GM21515 (cell line): ENCODE measurements around the gene DENND5A.

Source experiments
- ATAC-seq: cut with Tn5 transposase; IDR thresholded peaks from one replicate; pipeline ENCODE4 v1.9.1; 2021; ENCODE audit not compliant: unreplicated experiment

The DENND5A gene

DNA sequence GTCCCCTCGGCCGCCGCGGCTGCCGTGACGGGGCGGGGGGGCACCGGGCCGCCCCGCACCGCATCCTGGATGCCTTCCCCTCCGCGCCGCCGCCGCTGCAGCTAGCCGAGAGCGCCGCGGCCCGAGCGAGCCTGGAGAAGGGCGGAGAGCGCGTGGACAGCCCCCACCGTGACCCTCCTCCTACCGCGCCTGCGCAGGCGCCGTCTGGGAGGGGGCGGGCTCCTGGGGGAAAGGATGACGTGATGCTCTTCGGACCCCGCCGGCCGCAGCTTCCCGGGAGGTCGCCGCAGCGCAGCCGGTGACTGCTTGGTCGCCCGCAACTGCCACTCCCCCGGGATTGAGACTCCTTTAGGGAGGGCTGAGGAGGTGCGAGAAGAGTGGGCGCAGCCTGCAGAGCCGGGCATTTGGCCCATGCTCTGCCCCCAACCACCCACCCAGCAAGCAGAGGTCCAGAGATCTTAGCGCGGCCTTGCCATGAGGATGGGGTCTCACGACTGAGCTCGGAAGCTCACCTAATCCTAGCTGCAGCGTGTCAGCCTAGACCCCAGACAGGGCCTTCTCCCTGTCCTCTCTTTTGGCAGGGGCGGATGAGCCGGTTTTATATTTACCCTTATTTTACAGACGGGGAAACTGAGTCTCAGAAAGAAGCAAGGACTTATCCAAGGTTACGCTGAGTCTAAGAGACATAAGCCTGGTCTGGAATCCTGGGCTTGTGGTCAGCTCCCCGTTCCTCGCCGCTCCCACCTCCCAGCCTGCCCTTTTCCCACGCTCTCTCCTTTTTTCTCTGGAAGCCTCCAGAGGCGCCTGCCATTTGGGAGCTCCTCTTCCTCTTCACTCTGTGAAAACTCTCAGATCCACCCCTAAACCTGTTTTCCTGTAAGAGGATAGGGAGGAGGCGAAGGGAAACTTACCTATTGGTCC lies at the start of gene DENND5A:
Gene DENND5A, minus strand, starts transcription at position 140 of the 921 bp plus-strand sequence. CDS start 281 bp downstream, outside the sequence.
- ATAC-seq = peak; percentile 28

DNA sequence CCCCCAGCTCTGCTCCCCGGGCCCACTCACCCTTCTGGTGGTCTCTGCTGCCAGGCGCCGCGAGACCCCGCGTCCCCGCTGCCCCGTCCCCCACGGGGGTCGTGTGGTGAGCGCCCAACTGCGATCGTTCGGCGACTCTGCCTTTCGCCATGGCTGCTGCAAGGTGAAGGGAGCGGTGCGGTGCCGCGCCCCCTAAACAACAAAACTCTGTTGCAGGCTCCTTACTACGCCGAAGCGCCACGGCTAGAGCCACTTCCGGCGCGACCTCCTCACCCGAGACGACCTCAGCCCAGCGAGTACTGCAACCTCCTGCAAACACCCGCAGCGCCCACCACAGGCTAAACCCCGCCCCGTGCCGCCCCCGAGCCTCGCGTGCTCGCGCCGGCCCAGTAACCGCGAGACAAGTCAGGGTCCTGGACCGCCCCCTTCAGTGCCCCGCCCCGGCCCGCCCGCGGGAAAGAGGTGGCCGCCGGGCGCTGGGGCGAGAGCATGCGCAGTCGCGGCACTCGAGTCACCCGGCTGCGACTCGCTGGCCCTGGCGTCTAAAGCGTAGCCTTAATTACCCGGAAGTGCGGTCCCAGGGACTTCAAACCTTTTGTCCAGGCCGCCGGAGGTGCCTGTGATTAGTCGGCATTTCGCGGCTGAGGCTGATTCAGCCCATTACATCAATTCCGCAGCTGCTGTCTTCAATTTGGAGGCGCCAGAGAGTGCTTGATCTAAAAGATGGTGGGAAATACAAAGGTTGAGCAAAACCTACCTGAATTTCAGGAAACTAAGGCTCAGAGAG lies 49.3 kb upstream of the DENND5A start, which contains the start of gene TMEM41B:
Gene TMEM41B, minus strand, starts transcription at position 303 of the 787 bp plus-strand sequence. Its CDS starts 152 bp downstream, at position 151.
- ATAC-seq = peak; percentile 96

DNA sequence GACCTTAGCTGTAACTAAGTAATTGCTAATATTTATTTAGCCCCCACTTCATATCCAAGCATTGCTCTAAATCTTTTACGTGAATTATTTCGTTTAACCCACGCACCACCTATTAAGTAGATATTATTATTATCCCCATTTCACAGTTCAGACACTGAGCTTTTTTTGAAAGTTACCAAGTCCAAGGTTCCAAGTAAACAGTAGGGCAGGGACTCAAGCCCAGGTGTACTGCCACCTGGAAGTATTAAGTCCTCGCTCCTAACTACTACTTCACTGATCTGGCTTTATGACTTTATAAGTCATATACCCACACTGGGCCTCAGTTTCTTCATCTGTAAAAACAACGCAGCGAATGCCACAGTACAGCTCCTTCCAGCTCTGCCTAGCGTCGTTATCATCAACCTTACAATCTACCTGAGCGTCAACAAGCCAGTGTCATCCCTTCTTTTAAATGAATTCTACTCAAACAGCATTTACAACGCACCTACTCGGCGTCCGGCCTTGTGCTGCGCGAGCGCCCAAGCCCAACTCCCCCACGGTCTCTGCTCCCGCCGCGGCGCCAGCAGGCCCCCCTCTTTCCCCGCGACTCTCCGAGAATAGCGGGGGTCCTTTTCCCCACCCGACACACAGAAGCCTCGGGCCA lies 48.6 kb upstream of the DENND5A start:
- peak; percentile 26 for ATAC-seq

DNA sequence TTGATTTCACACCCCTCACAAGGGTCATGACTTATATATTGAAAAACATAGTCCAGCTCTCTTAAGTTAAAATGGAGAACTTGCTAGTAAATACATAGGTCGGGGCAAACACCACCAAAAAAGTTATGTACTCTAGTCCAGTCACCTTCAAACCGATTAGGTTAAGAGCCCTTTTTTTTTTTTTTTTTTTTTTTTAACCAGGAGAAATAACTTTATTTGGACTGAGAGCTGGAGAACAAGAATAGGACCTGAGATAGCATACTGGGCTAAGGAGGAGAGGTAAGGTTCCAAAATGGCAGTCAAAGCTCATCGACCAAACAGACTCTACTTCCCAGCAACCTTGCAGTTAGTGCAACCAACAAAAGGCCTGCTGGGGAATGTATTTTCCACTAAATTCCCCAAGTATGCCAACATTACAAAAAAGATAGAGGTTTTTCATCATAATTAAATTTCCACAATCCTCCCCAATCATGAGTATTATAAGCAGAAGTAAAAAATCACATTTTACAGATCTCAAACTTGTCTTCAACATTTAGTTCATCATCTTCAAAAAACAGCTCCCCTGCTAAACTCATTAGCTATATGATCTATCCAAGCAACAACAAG lies 45.4 kb upstream of the DENND5A start:
- no peak for ATAC-seq

DNA sequence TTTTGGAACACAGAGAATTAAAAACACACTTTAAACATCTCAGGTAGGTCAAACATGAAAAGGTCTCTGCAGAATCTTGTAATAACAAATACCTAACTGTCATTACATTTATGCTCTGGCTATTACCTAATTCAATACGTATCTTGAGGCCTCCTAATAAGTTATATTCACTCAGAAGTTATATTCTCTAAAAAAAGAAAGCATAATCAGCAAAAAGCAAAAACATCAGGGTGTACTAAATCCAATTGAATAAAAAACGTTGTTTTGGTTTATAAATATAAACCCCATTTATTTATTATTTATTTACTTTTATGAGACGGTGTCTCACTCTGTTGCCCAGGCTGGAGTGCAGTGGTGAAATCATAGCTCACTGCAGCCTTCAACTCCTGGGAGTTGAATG lies 39.0 kb upstream of the DENND5A start:
- ATAC-seq = no peak

DNA sequence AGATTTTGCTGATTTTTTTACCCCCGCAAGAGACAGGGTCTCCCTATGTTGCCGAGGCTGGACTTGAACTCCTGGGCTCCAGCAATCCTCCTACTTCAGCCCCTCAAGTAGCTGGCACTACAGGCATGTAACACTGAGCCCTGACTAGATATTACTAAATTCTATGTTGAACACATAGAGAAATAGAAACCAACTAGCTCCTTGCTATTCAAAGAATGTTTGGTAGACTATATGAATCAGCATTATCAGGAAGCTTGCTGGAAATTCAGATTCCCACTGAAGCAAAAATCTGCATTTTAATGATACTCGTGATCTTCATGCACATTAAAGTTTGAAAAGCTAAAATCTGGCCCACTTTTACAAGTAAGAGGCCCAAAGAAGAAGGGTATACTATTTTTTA lies 37.3 kb upstream of the DENND5A start:
- ATAC-seq = no peak

DNA sequence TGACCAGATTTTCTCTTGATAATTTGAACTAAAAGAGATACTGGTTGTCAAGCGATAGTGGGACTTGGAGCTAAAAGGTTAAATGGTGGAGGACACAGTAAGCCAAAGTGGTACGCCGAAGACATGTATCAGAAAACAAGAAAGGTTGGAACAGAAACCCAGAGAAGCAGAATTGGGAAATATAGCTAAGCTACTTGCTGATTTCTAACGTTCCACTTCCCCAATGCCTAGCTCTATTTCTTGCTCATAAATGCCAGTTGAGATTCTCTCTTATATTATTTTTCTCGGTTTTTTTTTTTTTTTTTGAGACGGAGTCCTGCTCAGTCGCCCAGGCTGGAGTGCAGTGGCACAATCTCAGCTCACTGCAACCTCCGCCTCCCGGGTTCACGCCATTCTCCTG lies 36.6 kb upstream of the DENND5A start:
- no peak for ATAC-seq

DNA sequence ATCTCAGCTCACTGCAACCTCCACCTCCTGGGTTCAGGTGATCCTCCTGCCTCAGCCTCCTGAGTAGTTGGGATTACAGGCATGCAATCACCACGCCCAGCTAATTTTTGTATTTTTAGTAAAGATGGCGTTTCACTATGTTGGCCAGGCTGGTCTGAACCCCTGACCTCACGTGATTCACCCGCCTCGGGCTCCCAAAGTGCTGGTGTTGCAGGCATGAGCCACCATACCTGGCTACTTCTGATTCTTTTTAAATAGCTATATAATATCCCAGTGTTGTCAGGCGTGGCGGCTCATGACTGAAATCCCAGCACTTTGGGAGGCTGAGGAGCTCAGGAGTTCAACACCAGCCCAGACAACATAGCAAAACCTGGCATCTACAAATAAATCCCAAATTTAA lies 28.5 kb upstream of the DENND5A start:
- ATAC-seq = no peak

DNA sequence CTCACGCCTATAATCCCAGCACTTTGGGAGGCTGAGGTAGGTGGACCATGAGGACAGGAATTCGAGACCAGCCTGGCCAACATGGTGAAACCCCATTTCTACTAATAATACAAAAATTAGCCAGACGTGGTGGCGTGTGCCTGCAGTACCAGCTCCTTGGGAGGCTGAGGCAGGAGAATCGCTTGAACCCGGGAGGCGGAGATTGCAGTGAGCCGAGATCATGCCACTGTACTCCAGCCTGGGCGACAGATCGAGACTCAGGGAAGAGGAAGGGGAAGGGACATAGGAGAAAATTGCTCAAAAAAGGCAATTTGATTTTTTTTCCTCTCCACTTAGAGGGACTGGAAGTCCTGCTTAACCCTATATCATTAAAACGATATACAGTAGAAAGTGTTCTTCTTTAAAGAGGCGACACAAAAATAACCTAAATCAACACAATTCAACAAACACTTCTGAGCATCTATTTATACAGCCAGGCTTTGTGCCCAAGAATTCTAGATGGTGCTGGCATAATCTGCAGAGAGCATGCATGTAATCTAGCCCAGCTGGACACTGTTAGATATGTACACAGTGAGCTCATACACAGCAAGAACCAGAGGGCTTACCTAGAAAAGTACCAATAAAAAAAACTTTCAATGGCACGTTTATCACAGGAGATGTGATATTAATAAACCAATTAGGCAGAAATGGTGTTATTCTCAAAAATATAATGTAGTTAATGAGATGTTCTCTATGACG lies 20.9 kb upstream of the DENND5A start:
- no peak for ATAC-seq

DNA sequence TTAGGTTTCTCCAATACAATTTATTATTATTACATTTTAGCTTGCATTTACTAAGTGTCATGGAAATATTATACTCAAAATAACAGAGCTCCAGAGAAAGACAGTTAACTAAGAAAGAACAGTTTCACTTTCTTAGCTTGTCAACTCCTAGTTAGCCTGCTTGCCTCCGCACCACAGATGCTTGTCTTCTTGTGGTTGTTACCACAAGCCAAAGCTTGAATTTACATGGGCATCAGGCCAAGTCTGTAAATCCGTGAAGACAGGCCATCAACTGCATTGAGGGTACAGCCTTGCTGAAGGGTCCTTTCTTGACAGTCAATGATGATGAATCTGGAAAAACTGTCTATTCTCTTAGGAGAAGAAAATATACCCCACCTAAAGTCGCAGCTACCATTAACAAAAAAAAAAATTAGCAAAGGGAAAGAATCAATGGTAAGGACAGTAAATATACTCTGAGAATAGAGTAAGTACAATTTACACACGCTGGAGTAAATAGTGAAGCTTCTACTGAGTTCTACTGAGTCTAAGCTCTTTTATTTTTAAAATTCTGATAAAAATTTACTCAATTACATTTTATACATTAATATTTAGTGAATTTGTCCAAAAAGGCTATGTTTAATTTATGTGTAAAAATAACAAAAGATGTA lies 15.6 kb upstream of the DENND5A start:
- peak; percentile 77 for ATAC-seq

DNA sequence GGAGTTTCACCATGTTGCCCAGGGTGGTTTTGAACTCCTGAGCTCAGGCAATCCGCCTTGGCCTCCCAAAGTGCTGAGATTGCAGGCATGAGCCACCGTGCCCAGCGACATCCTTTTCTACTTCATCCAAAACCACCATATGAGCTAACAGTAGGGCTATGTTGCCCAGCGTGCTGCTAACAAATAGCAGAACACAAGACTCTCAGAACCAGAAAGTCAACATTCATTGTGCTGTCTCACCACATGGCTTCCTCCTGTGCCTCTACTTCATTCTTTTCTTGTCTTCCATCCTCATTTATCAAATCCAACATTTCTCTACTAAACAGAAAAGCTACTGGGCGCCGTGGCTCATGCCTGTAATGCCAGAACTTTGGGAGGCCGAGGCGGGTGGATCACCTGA lies 12.0 kb upstream of the DENND5A start:
- ATAC-seq = no peak

DNA sequence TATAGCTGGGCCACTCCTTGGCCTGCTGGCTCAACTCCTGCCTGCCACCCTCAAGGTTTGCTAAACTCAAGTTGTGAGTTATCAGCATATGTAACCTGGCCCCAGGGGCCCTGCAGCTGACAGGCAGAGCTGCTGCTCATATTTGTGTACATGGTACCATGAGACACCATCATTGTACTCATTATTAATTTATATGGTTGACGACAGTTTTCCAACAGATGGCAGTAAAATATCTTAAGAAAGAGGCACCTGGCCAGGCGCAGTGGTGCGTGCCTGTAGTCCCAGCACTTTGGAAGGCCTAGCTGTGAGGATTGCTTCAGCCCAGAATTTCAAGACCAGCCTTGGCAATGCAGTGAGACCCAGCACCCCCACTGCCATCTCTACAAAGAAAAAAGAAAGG lies 11.4 kb upstream of the DENND5A start:
- no peak for ATAC-seq

DNA sequence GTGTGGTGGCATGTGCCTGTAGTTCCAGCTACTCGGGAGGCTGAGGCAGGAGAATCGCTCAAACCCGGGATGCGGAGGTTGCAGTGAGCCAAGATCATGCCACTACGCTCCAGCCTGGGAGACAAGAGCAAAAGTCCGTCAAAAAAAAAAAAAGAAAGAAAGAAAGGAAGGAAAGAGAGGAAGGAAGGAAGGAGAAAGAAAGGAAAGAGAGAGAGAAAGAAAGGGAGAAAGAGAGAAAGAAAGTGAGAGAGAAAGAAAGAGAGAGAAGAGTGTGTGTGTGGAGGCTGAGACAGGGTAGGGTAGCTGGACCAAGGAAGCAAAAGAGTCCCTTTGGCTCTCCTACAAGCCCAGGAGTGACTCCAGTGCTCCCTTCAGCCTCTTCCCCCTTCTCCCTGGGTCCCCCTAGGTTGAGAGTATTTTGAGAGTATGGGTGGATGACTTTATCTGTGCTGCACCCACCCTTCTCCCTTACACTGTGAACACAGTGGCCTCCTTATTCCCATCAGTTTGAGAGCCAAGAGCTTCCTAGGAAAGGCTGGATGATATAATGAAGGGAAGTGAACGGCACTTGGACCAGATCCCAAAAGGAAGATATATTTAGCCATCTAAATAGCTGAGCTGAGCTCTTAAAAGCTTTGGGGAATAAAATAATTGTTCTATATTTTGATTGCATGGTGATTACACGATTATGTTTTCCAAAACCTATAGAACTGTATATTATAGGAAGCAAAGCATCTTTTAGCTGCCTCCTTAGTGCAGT lies 9.5 kb upstream of the DENND5A start:
- no peak for ATAC-seq

DNA sequence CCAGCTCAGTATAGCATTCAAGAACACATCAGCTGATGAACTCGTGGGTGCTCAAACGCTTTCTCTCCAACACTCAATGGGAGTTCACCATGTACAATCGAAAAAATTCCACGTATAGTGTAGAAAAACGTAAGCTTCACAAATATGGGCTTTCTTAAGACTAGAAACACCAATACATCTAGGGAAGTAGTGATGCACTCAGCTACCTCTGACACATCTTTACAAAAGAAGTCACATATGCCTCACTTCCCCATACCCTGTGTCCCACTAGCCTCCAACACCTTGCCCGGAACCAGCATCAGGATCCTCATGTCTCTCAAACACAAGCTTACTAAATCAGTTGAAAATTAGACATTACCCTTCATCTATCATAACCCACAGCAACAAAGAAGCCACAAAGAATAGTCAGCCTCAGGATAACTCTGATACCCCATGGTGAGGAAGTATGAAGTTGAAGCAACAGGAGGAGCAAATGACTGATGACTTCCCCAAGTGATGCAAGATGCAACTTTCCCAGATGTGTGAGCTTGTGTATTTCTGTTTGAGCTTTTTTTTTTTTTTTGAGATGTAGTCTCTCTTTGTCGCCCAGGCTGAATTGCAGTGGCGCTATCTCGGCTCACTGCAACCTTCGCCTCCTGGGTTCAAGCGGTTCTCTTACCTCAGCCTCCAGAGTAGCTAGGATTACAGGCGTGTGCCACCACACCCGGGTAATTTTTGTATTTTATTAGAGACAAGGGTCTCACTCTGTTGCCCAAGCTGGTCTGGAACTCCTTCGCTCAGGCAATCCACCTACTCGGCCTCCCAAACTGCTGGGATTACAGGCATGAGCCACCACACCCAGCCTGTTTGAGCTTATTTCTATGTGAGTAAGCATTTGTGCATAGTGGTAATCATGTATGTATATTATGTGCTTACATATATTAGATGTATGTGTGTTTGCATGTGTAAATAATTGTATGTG lies 8.5 kb upstream of the DENND5A start:
- ATAC-seq = no peak

DNA sequence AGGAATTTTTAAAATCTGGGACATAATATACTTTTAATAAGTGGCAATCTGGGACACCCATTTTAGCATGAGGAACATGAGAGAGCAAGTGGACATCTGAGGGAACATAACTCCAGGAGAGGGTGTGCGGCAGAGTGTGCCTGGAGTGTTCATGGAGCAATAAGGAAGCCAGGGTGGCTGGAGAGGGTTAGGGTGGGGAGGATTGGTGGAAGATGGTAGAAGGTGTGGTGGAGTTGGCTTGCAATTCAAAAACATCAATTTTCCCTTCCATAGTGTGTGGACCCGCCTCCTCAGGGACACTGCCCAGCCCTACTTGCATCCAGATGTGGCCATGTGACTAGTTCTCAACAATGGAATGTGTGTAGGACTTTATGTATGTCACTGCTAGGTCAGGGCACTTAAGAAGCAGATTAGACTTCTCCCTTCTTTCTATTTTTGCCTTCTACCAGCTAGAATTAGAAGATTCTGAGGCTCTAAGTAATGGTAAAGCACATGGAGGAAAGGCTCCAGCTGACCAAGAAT lies 4.4 kb upstream of the DENND5A start:
- ATAC-seq = no peak

DNA sequence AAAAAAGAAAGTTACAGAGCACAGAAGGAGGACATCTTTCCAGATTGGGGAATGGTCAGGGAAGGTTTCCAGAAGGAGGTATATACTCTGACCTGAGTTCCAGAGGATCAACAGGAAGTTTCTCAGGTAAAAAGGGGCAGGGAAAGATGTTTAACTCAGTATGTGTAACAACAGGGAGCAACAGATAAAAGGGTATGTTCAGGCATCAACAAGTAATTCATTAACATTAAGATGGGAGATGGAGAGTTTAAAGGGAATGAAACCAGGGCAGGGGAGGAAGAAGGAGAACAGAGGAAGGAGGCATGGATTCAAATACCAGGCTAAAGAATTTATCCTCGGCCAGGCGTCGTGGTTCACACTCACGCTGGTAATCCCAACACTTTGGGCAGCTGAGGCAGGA lies 2.5 kb upstream of the DENND5A start:
- no peak for ATAC-seq

DNA sequence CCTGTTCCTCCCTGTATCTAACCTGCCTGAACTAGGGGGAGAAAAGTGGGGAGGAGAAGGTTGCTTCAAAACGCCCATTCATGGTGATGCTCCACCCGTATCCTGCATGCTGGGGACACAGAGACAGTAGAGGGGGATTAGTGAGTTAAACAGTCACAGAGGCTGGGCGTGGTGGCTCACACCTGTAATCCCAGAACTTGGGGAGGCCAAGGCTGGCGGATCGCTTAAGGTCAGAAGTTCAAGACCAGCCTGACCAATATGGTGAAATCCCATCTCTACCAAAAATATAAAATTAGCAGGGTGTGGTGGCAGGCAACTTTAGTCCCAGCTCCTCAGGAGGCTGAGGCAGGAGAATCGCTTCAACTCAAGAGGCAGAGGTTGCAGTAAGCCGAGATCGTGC lies 1.8 kb upstream of the DENND5A start:
- no peak for ATAC-seq
